Hematopoietic multipotent progenitor cell treated with erythropoietin and hydrocortisone succinate and interleukin-3 and kit ligand, for 4 days (in vitro differentiated cells): Measurements from ENCODE around the gene TRIM58.

ENCODE experiments used
- DNase-seq: peaks from one replicate; pipeline ENCODE4 v3.0.0-alpha.2; 2015

TRIM58 gene, protein sequence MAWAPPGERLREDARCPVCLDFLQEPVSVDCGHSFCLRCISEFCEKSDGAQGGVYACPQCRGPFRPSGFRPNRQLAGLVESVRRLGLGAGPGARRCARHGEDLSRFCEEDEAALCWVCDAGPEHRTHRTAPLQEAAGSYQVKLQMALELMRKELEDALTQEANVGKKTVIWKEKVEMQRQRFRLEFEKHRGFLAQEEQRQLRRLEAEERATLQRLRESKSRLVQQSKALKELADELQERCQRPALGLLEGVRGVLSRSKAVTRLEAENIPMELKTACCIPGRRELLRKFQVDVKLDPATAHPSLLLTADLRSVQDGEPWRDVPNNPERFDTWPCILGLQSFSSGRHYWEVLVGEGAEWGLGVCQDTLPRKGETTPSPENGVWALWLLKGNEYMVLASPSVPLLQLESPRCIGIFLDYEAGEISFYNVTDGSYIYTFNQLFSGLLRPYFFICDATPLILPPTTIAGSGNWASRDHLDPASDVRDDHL

DNA sequence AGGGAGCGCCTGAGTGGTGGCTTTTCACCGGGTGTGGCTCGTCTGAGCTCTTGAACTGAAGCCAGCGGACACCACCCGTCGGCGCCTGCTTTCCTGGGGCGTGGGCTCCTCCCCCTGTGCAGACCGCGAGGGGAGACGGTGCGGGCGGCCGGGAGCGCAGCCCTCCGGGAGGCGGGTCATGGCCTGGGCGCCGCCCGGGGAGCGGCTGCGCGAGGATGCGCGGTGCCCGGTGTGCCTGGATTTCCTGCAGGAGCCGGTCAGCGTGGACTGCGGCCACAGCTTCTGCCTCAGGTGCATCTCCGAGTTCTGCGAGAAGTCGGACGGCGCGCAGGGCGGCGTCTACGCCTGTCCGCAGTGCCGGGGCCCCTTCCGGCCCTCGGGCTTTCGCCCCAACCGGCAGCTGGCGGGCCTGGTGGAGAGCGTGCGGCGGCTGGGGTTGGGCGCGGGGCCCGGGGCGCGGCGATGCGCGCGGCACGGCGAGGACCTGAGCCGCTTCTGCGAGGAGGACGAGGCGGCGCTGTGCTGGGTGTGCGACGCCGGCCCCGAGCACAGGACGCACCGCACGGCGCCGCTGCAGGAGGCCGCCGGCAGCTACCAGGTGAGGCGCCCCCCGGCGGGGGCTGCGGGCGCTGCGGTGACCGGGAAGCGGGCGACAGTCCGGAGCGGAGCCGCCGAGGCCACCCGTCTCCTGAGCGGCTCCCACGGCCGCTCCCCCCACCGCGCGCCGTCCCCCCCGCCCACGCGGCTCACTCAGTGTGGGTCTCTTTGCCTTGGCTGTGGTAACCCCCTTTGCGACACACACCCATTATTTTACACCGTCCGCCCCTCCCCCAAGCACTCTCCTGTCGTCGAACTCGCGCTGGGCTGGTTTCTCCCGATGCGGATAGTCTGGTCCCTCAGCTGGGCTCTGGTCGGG is at the start of gene TRIM58:
TSS of gene TRIM58 (plus strand) at position 119 of the 916 bp plus-strand sequence. CDS start at position 179, 60 bp downstream.
- DNase-seq = peak; percentile 98

DNA sequence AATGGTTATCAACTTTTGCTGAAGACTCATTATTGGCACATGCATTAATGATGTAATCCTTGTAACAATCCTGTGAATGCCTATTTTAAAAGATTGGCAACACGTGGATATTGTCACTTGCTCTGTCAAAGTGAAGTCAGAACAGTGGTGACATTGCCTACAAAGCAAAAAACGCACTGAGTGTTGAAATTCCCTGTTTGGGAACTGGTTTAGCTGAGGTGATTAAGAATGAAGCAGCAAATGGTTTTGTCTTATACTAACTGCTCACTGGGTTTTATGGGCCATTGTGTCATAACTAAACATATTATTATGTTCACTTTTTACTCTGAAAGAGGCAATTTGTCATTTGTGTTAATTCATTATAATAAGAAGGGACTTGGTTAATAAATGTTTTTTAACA is 44.4 kb upstream of the TRIM58 start:
- no peak for DNase-seq

DNA sequence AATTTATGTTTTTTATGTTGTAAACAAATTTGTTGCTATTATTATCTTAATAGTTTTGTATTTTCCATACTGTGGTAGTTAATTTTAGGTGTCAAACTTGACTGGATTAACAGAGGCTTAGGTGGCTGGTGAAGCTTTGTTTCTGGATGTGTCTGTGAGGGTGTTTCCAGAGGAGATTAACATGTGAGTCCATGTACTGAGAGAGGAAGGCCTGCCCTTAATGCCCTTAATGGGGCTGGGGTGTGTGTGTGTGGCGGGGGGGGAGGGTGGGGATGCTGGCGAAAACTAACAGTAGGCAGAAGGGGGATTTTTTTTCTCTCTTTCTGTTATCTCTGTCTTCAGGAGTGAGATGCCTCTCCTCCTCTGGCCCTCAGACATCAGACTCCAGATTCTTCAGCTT is 34.9 kb upstream of the TRIM58 start:
- no peak for DNase-seq

DNA sequence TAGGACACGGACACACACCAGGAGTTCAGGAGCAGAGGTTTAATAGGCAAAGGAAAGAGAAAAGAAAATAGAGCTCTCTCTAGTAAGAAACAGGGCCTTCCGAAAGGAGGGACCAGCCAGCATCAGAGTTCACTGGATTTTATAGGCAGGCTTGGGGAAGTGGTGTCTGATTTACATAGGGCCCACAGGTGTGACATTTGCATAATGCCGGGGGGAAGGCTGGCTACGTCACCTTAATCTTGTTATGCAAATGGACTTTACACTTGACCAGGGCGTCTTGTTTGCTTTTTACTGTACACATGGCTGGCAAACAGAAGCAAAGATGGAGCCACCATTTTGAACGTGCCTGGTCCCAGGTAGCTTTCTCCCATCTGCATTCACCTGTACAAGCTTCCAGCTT is 33.0 kb upstream of the TRIM58 start, which contains the start of gene OR14A16:
TSS of gene OR14A16 (minus strand) at position 97 of the 400 bp plus-strand sequence. CDS start 8,390 bp downstream, outside the sequence.
- no peak for DNase-seq

DNA sequence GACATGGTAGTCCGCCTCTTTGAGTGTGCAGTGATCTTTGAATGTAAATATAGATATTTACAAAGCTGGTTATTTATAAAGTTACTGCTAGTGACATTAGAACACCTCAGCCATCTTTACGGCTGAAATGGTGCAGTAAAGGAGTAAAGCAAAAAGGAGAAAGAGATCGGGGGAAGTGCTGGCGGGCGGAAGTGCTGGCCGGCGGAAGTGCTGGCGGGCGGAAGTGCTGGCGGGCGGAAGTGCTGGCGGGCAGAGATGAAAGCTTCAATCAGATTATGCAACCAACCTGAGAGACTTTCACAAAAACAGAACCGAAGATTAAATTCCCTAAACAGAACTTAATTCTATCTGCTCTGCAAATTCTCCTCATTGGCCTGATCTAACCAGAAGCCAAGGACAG is 31.6 kb upstream of the TRIM58 start:
- DNase-seq = peak; percentile 20

DNA sequence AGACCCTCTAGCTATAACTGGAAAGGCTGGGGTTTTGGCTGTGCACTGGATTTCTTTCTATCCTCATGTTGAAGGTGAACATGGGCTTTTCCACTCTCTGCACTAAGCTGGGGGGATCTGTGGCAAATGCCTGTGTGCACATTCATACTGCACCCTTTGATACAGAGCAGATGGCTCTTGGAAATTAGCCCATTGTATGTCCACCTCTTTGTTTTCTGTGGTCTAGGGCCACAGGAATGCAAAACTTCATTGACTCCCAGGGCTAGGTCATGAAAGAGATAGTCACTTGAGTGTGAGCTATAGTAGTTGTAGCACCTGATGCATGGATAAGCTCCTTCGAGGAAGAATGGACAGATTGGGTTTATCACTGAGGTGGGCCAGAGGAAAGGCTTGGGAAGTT is 27.3 kb upstream of the TRIM58 start:
- DNase-seq = no peak

DNA sequence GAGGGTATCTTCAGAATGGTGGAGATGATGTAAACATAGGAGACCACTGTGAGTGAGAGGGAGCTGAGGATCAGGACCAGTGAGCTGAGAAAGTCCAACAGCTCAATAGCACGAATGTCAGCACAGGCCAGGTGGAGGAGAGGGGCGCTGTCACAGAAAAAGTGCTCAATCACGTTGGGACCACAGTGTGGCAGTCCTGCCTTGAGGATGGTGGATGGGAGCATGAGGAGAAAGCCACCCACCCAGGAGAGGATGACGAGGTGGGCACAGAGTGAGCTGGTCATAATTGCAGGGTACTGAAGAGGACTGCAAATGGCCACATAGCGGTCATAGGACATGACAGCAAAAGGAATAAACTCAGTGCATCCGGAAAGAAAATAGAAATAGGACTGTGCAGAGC is 23.4 kb upstream of the TRIM58 start:
- DNase-seq = peak; percentile 20

DNA sequence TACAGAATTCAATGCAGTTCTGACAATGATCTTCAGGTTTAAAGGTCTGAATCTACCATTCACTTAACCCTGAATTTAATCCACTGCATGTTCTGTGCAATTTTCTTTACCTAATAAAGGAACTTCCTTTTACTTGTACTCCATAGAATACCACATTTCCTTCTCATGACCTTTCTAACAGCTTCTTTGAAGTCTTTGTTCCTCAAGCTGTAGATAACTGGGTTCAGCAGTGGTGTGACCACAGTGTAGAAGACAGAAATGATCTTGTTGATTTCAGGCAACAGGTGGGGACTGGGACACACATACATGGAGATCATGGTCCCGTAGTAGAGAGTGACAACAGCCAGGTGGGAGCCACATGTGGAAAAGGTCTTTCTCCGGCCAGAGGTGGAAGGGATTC is 16.2 kb upstream of the TRIM58 start:
- DNase-seq = peak; percentile 65

DNA sequence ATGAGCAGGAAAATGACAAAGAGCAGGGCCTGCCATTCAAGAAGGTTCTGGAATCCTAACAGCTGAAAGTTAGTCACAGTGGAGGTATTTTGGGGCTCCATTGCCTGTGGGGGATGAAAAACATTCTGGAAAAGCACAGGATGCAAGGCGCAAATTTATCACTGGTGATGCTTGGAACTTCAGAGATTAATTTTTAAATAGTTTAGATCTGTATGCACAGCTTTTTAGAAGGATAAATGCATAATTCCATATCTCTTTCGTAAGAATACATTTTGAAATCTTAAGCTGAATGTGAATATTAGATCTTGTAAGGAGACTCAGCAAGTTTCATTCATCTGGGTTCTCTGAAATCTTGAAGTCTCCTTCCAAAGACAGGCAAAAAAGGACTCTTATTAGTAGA is 15.2 kb upstream of the TRIM58 start, which contains the start of gene OR11L1:
TSS of gene OR11L1 (minus strand) at position 101 of the 400 bp plus-strand sequence. CDS start at position 101, 0 bp downstream.
- DNase-seq = no peak

DNA sequence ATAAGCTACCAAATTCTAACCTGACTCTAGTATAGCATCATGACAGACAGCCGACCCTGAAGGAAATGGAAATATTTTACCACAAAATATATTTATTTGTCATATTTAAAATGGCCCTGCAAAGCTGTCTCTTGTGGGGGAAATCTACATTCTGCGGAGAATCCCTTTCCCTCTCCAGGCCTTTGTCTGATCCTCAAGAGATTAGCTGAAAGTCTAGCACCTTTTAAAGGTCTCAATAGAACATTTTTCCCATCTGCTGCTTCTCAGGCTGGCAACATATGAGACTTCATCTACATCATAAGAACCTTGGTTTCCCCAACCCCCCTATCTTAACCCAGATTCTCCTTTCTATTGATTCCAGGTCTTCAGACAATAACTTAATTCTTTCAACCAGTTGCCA is 13.6 kb upstream of the TRIM58 start:
- DNase-seq = no peak

DNA sequence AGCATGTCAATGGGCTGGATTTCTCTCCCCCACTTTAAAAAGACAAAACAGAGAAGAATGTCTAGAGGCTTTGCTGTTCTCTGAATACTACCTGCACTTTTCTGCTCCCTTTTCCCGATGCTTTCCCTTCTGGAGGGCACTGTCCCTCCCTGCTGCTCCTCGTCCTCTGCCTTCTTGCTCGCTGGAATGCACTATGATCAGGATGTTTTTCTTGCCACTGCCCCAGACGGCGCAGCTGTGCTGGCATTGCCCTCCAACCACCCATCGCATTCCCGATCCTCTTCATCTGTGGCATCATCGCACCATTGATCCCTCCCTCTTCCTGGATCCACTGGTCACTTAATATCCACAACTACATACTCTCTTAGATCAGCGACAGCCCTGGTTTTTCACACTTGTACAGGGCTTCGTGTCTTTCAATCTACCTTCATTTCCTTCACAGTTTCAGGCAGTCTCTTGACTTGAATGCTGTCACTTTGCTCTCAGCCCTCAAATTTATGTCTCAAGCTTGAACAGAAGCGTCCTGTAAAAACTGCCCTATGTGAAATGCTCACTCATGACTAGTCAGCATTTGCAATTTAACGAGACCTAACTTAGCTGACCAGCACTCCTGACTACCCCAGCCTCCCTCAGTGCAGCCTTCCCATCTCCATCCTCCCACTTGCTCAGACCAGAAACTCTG is 11.8 kb upstream of the TRIM58 start:
- no peak for DNase-seq

DNA sequence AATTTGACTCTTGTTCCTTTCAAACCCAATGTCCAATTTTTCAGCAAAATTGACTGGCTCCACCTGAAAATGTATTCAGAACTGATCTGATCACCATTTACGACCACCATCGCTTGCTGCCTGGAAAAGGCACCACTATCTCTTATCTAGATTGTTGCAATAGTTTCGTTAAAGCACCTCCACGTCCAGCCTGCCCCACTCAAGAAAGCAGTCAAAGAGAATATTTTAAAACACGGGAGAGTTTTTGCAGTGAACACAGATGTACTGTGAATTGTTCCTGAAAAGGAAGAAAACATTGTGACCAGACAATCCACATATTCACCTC is 11.3 kb upstream of the TRIM58 start:
- DNase-seq = no peak

DNA sequence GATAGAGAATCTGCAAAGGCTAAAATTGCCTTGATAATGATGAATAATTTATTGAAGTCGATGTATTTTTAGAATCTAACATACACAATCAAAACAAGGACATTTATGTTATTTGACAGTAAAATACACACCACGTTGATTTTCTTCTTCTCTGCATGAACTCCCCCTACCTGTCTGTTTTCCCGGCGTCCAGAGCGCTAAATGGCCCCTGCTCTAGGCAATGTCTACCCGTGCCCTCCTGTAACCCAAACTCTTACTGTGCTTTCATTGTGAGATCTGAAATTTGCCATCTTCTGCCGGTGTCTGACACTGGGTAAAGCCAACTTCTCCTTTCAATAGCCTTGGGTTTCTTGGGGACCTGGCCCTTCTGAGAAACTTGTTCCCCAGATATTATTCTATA is 8.6 kb upstream of the TRIM58 start:
- no peak for DNase-seq

DNA sequence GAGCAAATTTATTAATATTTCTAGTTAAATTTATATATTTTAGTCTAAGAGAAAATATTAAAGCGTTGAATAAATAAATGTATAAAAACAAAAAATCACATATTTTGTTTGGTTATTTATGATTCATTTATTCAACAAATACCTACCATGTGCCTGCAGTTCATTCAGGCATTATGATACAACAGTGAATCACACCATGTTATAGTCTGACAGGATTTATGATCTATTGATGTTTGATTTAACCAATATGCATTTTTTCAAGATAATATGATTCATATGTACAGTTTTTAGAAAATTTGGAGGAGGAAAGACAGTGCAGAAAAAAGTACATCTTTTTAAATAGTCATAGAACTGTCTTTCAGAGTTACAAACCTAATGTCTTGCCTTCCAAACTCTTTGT is 7.4 kb upstream of the TRIM58 start:
- DNase-seq = no peak

DNA sequence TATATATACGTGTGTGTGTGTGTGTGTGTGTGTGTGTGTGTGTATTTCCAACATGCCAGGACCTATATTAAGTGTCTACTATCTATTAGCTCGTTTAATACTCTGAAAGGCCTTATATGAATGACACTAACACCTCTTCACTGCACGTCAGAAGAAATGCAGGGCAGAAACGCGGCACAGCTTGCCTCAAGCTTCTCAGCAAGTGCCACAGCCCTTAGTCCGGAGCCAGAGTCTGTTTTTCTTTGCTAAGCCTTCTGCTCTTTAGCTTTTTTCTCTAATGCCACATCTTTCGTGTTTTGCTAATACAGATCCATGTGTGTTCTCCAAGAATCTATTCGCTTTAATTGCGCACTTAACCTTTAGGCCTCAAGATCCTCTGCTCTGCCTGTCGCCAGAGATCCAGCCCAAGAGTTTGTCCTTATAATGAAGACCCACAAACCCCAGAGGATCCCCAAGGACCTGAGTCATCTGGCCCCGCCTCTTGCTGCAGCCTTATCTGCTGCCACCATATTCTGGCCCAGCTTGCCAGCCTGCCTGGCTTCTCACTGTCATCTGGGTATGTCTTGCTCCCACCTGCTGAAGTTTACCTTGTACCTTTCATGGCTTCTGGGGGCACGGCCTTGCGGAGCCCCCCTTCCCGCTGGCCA is 2.0 kb upstream of the TRIM58 start:
- peak; percentile 96 for DNase-seq

DNA sequence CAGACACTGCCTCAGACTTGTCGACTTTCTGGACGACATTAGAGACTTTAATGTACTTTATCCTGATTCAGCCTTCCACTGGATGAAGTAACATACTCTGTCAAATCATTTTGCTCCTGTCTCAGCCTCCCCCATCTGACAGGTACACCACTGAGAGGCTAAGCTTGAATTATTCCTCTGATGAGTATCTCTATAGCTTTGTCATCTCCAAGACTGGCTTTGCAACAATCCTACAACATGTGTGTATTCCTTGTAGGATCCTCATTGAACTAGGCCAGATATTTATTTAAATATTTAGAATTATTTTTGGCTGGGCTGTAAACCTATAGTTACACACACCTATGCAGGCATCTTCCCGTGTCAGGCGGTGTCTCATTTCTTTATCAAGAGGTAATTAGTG is 1.1 kb upstream of the TRIM58 start:
- DNase-seq = peak; percentile 7

DNA sequence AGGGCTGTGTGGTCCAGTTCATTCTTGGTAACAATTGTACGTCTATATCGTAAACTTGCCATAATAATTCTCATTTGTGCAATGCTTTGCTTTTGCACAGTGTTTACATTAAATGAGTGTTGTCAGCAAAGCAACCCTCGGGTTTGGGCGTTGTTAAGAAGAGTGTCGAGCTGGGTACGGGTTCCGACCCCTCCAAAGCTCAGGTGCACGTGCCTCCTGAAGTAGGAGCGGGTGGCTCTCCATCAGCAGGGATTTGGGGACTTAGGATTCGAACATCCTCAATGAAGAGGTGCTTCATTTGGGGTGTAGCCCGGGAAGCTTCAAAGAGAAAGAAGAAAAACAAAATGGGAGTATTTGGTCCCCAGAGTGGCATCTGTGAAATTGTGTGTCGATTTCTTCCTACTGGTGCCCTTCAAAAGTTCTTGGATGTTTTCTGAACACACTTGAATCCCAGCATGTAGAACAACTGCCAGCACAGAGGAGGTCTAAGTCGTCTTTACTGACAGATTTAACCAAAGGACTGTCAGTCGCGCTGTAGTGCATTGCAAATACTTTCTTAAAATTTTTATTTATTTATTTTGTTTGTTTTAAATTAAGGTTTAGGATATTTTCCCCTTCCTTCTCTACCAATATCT is 1.1 kb downstream of the TRIM58 start:
- DNase-seq = peak; percentile 49

DNA sequence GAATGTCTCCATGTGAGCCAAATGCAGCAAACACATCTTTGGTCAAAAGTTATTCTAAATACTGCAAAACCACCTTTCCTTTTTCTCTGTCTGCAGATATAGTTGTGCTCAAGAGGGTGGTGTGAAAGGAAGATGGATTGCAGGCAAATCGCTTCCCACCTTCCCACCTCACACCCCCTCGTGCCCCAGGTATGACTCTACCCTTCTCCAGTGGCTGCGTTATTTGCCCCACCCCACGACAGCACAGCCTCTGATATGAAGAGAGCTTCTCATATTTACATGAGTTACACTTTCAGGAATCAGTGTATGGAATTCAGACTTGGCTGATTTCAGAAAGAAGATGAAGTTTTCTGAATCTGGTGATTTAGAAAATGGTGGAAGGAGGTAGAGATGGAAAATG is 5.8 kb downstream of the TRIM58 start:
- no peak for DNase-seq

DNA sequence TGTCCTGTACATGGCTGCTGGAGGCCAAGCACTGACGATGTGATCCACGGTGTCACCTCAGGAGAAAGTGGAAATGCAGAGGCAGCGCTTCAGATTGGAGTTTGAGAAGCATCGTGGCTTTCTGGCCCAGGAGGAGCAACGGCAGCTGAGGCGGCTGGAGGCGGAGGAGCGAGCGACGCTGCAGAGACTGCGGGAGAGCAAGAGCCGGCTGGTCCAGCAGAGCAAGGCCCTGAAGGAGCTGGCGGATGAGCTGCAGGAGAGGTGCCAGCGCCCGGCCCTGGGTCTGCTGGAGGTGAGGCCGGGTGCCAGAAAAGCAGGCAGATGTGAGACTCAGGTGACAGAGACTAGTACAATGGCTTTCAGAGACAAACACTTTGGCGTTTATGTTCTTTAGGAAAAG is 7.7 kb downstream of the TRIM58 start:
- no peak for DNase-seq

DNA sequence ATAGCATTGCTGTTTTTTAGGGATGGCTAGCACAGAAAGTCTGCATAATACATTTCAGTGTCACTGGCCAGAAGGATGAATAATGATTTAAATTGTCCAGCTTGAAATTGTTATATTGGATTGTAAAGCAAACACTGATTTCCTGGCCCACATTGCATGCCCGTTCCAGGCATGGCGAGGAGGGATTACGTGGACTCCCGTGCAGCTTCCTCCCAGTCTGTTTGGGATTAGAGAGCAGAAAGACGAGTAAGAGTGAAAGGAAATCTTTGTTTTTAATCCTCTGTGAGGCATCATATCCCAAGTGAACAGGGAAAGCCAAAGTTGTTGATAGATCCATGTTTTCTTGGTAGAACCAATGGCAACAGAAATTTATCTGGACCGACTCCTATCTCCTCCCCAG is 8.4 kb downstream of the TRIM58 start:
- no peak for DNase-seq

DNA sequence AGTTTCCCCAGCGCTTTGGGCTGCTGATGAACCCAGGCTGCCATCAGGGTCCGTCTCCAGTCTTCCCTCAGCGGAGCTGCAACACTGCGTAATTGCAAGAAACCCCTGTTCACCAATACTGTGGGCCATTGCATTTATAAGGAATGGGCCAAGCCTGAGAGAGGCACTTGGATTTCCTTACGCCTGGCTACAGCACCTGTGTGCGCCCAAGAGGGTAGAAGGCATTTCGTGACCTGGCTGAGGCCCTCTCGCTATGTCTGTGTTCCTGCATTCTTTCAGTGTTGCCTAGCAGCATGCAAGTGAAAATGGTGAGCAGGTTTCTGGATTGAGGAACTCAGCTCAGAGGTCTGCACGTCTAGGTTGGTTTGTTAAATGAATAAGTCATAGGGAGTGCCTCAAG is 26.4 kb downstream of the TRIM58 start:
- no peak for DNase-seq

DNA sequence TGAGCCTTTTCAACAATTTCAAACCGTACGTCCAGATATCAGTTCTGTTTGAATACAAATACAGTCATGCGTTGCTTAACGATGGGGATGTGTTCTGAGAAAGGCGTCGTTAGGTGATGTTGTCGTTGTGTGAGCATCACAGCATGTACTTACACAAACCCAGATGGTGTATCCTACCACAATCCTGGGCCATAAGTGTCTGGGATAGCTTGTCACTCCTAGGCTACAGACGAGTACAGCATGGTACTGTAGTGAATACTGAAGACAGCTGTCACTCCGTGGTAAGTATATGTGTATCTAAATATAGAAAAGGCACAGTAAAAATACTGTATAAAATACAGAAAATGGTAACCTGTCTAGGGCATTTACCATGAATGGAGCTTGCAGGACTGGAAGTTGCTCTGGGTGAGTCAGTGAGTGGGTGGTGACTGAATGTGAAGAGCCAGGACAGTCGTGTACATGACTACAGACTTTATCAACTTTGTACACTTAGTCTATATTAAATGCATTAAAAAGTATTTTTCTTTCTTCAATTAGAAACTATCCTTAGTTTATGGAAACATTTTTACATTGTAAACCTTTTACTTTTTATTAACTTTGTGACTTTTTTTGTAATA is 27.9 kb downstream of the TRIM58 start:
- DNase-seq = peak; percentile 42
